Esophagus (tissue), 2 donors: ENCODE results near the gene SERHL2. TPM values are rescaled to one million over a fixed set of nuclear protein-coding genes. Genes with fewer than 3 reads are reported as not detected.
"Not testable (repeated sequence)": the region's sequence is repeated elsewhere in the genome, so short reads cannot be mapped to it uniquely, and the experiment has no call there.

Experiments
- H3K27ac ChIP-seq, 2 donors: one replicate each; pipeline ENCODE4 v1.5.1; 2013; ENCODE audit warnings: low read depth in 2 of 2, mild to moderate bottlenecking in 2 of 2, inconsistent platforms in 1 of 2, low read length in 1 of 2, moderate library complexity in 1 of 2
- H3K27me3 ChIP-seq, 2 donors: one replicate each; pipeline ENCODE4 v1.6.1; 2013; ENCODE audit warnings: low read length in 2 of 2, control low read depth in 1 of 2, mild to moderate bottlenecking in 1 of 2; ENCODE audit not compliant: insufficient read depth in 2 of 2, control insufficient read depth in 1 of 2
- H3K36me3 ChIP-seq, 2 donors: one replicate each; pipeline ENCODE4 v1.6.1; 2013; ENCODE audit warnings: low read length in 1 of 2; ENCODE audit not compliant: control insufficient read depth in 2 of 2, insufficient read depth in 2 of 2
- H3K4me1 ChIP-seq, 2 donors: one replicate each; pipeline ENCODE4 v1.6.1; 2013; ENCODE audit warnings: low read length in 1 of 2; ENCODE audit not compliant: control insufficient read depth in 2 of 2, insufficient read depth in 2 of 2
- H3K4me3 ChIP-seq, 2 donors: one replicate each; pipeline ENCODE4 v1.5.1; 2013; ENCODE audit warnings: low read length in 2 of 2, mild to moderate bottlenecking in 2 of 2, low read depth in 1 of 2, moderate library complexity in 1 of 2
- H3K9me3 ChIP-seq, 2 donors: one replicate each; pipeline ENCODE4 v1.6.1; 2013; ENCODE audit warnings: mild to moderate bottlenecking in 2 of 2, low read depth in 1 of 2, low read length in 1 of 2, moderate library complexity in 1 of 2; ENCODE audit not compliant: control insufficient read depth in 2 of 2, insufficient read depth in 1 of 2
- WGBS, 2 donors: extraction: QIAGEN DNeasy Blood & Tissue Kit; methylation state at CpG; one replicate each; pipeline ENCODE4 v1.1.7; 2013; 5-methylcytosine and 5-hydroxymethylcytosine counted together
- polyA plus RNA-seq, 2 donors: library from polyadenylated mRNA; stranded (reverse); fragments of 200-250 nt; gene quantifications; one replicate each; pipeline ENCODE4 v1.2.3, GENCODE V29; 2013
- donor health status: healthy with polysubstance abuse.
- donor health status: Bipolar disorder and iron deficiency.

SERHL2 gene
- polyA plus RNA-seq, 2 donors: 1.5 to 6.0 TPM

GRCh38 chr22:42567950-42568349, 14.2 kb downstream of the SERHL2 start:
- not testable (repeated sequence) for H3K36me3 ChIP-seq, H3K4me3 ChIP-seq, H3K27me3 ChIP-seq, H3K9me3 ChIP-seq, H3K27ac ChIP-seq, H3K4me1 ChIP-seq
- 71 to 75% methylated on average over 5 of the region's 6 CpGs for WGBS, 2 donors

GRCh38 chr22:42570580-42570979, 16.8 kb downstream of the SERHL2 start:
- not testable (repeated sequence) for H3K4me1 ChIP-seq, H3K27me3 ChIP-seq, H3K9me3 ChIP-seq, H3K27ac ChIP-seq, H3K4me3 ChIP-seq
- 77% methylated on average over 9 of the region's 9 CpGs for WGBS, 2 donors
- H3K36me3 ChIP-seq: peaks cover 5 to 11% of the 10 kb centered on the region in 2 donors

- 89% methylated on average over 9 to 12 of the region's 12 CpGs for WGBS, 2 donors
- not testable (repeated sequence) for H3K4me3 ChIP-seq, H3K4me1 ChIP-seq, H3K27ac ChIP-seq, H3K9me3 ChIP-seq, H3K27me3 ChIP-seq
- peaks cover 5 to 11% of the 10 kb centered on the region in 2 donors for H3K36me3 ChIP-seq
Measured at GRCh38 chr22:42571068-42571467, 17.3 kb downstream of the SERHL2 start.

GRCh38 chr22:42574046-42574445, 20.3 kb downstream of the SERHL2 start:
- 82 to 100% methylated on average over 1 of the region's 1 CpG for WGBS, 2 donors
- not testable (repeated sequence) for H3K27me3 ChIP-seq, H3K9me3 ChIP-seq, H3K4me3 ChIP-seq, H3K27ac ChIP-seq, H3K4me1 ChIP-seq
- H3K36me3 ChIP-seq: peaks cover 5 to 26% of the 10 kb centered on the region in 2 donors

GRCh38 chr22:42574468-42574867, 20.7 kb downstream of the SERHL2 start:
- H3K4me1 ChIP-seq, H3K9me3 ChIP-seq, H3K4me3 ChIP-seq, H3K27ac ChIP-seq, H3K27me3 ChIP-seq: not testable (repeated sequence)
- peaks cover 5 to 26% of the 10 kb centered on the region in 2 donors for H3K36me3 ChIP-seq
- 90 to 91% methylated on average over 14 to 16 of the region's 21 CpGs for WGBS, 2 donors

- not testable (repeated sequence) for H3K9me3 ChIP-seq, H3K4me3 ChIP-seq, H3K27me3 ChIP-seq, H3K27ac ChIP-seq, H3K4me1 ChIP-seq
- peaks cover 5 to 28% of the 10 kb centered on the region in 2 donors for H3K36me3 ChIP-seq
- WGBS, 2 donors: 84 to 93% methylated on average over 21 to 30 of the region's 30 CpGs
Measured at GRCh38 chr22:42575996-42576574, 22.3 kb downstream of the SERHL2 start.

- H3K27me3 ChIP-seq, H3K9me3 ChIP-seq, H3K4me3 ChIP-seq, H3K4me1 ChIP-seq, H3K27ac ChIP-seq: not testable (repeated sequence)
- H3K36me3 ChIP-seq: peaks cover 0 to 26% of the 10 kb centered on the region in 2 donors
- WGBS, 2 donors: 93 to 95% methylated on average over 8 of the region's 9 CpGs
Measured at GRCh38 chr22:42577141-42577540, 23.4 kb downstream of the SERHL2 start.

GRCh38 chr22:42577623-42578240, 24.0 kb downstream of the SERHL2 start:
- H3K27ac ChIP-seq: no peak overlapping the region
- H3K4me1 ChIP-seq: no peaks in the 10 kb centered on the region
- no peaks in the 10 kb centered on the region for H3K9me3 ChIP-seq
- H3K4me3 ChIP-seq: no peak overlapping the region
- H3K27me3 ChIP-seq: no peaks in the 10 kb centered on the region
- 88 to 91% methylated on average over 15 of the region's 15 CpGs for WGBS, 2 donors
- H3K36me3 ChIP-seq: peaks cover 0 to 26% of the 10 kb centered on the region in 2 donors

- H3K27ac ChIP-seq, H3K4me1 ChIP-seq, H3K9me3 ChIP-seq, H3K27me3 ChIP-seq, H3K4me3 ChIP-seq: not testable (repeated sequence)
- peaks cover 9 to 30% of the 10 kb centered on the region in 2 donors for H3K36me3 ChIP-seq
- 80 to 86% methylated on average over 3 of the region's 4 CpGs for WGBS, 2 donors
Measured at GRCh38 chr22:42580040-42580439, 26.3 kb downstream of the SERHL2 start.

GRCh38 chr22:42581194-42581761, 27.5 kb downstream of the SERHL2 start:
- H3K36me3 ChIP-seq: peaks cover 15 to 41% of the 10 kb centered on the region in 2 donors
- 0 to 4% methylated on average over 5 to 14 of the region's 22 CpGs for WGBS, 2 donors

More at GRCh38 chr22:42581194-42581761, 27.5 kb downstream of the SERHL2 start:
- not testable (repeated sequence) for H3K9me3 ChIP-seq, H3K4me1 ChIP-seq, H3K27me3 ChIP-seq
- H3K4me3 ChIP-seq: peak overlapping the region; percentile 80 to 84
- H3K27ac ChIP-seq: peak overlapping the region; percentile 47 to 78
